ENCODE data around the gene KREMEN2.

KREMEN2 gene

DNA sequence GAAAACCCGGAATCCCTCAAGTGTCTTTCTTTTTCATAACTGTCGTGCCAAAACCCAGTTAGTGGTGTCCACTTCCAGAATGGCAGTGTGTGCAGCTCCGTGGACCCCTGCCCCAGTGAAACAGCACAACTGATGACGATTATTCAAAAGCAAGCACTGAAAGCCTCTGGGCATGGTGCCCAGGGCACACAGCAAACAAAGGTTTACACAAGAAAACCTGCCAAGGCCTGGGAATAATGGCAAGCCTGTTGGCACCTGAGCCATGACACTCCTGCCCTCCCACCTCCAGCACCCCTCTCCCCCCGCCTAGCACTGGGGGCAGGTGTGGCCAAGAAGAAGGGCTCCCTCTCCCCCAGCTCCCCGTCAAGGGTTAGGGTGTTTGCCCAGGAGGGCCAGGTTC is 13.4 kb downstream of the KREMEN2 start:
- DNase-seq = no peak

DNA sequence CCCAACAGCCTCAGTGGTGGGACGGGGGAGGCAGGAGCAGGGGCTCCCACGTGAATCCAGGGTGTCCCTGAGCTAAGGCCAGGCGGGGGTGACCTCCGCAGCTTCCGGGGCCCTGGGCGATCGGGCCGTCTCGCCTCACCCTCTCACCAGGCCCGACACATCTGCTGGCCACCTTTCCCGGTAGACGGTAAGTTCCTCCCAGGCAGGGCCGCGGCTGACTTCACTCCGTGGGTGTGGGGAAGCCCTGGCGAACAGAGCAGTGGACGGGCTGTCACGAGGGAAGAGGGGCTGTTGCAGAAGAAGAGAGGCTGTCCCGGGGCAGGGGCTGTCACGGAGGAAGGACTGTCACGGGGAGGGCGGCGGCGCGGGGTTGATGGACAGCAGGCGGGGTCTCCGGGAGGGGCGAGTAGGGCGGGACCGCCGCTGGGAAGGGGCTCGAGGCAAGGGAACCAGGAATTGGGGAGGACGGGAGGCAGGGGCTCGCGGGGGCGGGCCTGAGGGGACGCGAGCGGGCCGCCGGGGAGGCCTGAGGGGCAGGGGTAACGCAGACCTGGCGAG is 15.7 kb downstream of the KREMEN2 start:
- peak; percentile 21 for DNase-seq

DNA sequence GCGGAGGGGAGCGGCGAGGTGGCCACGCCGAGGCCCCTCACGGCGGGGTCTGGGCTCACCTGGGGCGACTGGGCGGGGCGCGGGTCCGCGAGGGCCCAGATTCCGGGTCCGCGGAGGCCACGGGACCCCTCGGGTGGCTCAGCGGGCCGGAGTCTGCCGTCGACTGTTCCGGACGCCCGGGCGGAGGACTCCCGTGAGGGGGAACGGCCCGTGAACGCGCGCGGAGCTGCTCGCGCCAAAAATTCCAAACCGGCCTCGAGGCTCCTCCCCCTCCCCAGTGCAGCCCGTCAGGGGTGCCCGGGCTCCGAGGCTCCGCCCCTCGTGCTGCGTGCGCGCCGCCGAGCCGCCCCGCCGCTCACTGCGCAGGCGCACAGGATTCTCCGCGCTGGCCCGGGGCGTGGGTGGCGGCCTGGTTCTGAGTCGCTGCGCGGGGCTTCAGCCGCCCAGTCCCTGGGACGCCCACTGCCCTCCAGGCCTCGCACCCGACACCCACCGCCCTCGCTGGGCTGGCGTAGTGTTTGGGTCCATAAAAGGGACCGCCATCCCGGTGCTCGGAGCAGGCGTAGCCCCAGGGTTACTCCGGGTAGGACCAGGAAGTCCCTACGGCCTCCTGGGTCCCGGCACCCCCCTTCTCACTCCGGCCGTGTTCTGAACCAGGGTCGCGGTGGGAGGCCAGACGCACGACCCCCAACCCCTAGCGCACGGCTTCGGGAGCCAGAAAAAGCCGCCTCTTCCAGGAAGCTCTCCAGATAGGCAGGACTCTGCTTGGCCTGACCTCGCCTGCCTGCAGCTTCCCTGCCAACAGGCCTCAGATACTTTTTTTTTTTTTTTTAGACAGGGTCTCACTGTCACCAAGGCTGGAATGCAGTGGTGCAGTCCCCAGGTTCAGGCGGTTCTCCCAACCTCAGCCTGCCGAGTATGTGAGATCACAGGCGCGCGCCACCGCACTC is 16.4 kb downstream of the KREMEN2 start, which contains the start of gene PKMYT1:
Gene PKMYT1, minus strand, starts transcription at position 220 of the 950 bp plus-strand sequence. CDS start 789 bp downstream, outside the sequence.
- DNase-seq = peak; percentile 97

DNA sequence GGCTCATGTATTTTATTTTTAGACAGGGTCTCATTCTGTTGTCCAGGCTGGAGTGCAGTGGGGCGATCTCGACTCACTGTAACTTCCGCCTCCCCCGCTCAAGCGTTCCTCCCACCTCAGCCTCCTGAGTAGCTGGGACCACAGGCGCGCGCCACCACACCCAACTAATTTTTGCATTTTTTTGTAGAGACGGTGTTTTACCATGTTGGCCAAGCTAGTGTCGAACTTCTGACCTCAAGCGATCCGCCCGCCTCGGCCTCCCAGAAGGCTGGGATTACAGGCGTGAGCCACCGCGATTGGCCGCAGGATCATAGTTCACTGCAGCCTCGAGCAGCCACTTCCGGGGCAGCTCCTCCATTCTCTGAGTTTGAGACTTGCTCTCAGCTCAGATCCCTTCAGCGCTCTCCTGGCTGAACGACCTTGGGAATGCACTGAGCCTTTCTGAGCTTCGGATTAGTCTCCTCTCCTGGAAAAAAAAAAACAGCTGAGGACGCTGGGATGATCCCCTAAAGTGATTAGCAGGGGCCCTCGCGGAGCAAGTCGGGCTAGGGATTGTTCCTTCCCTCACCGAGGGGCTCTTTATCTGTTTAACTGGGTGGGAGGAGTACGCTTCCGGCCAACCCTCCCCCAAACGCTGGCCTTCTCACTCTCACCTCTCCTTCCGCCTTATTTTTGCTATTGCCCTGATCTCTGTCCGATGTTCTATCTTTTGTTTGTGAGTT is 17.3 kb downstream of the KREMEN2 start:
- peak; percentile 39 for DNase-seq

DNA sequence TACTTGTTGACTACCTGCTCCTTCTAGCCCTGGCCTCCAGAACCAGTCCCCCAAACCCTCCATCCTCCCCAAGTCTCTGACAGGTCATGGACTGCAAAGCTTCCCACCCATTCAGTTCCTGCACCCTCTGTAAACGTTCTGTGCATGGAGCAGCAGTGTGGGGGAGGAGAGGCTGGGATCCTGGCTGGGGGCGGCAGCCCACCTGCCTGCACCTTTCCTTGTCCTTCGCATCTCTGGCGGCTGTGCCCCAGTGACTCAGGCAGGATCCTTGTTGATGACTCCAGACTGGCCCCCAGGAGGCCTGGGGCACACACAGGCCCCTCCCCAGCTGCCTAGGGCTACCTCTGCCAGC is 17.8 kb downstream of the KREMEN2 start:
- no peak for DNase-seq

DNA sequence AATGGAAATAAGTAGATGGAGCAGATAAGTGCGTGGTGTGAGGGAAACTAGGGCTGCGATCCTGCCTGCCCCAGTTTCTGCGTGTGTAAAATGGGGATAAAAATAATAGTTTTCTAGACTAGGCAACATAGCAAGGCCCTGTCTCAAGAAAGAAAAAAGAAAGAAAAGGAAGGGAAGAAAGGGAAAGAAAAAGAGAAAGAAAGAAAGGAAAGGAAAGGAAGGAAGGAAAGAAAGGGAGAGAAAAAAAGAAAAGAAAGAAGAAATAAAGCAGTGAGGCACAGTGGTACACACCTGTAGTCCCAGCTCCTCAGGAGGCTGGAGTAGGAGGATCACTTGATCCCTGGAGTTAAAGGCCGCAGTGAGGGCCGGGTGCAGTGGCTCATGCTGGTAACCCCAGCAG is 18.3 kb downstream of the KREMEN2 start:
- DNase-seq = no peak

DNA sequence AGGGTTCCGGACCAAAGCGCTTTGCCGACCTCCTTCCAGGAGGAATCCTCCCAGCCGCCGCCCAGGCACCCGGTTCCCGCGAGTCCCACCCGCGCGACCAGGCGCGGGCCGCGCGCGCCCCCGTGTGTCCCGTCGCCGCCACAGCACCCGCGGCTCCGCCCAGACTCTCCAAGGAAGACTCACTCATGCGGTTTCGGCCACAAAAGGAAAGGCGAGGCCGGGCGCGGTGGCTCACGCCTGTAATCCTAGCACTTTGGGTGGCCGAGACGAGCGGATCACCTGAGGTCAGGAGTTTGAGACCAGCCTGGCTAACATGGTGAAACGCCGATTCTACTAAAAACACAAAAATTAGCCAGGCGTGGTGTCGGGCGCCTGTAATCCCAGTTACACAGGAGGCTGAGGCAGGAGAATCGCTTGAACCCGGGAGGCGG is 19.6 kb downstream of the KREMEN2 start:
- DNase-seq = peak; percentile 85

DNA sequence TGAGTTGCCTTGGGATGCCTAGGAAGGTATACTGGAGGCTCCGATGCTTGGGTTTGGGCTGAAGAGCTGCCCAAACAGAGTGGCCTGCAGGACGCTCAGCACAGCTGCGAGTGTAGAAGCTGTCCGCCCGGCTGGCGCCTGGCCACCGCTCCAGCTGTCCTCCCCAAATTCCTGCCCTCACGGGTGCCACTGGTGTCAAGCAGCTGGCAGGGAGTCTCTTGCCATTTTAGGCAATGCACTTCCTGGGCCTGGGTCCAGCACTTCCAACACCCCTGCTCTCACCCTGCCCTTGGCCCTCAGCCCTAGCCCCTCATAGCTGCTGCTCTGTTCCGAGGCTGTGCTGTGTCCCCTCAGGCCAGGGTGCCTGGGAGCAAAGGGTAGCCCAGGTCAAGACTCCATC is 21.4 kb downstream of the KREMEN2 start:
- DNase-seq = no peak

DNA sequence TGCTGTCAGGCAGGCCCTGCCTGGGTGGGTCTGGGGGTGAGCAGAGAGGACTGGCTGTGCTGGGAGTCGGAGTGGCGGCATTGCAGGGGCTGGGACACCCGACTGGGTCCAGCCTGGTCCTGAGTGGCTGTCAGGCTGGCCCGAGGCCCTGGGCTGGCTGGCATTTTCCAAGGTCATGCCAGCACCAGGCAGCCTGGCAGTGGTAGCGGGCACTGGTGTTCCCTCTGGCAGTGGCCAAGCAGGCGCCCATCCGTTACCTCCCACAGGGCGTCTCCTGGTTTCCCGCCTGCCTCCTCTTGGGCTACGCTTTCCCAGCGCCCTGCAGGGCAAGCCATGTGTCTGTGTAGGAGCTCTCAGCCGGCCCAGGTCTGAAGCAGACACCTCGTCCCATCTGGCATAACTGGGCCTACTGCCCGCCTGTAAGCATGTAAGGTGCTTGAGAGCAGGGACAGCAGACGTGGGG is 21.8 kb downstream of the KREMEN2 start:
- DNase-seq = no peak

DNA sequence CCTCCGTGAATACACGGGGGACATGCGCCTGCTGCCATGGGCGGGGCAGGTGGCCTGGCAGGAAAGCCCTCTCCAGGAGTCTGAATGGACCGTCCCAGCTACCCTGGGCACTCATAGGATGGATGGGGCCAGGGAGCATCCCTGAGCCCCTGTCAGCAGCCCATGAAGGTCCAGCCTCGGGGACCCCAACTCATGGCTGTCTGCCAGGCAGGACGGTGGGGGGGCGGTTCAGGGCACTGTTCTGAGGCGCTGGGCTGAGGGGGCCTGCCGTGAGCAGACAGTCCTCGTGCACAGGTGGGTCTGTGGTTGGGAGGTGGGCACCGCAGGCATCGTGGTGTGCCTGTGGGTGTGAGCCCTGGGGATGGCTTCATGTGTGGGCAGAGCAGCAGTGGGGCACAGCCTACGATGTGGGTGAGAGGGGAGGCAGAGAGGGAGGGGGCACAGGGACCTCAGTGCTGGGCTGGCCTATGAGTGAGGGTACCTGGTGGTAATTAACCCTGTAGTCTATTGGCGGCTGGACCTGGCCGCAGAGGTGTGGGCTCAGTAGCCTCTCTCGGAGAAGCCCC is 22.6 kb downstream of the KREMEN2 start:
- DNase-seq = no peak

DNA sequence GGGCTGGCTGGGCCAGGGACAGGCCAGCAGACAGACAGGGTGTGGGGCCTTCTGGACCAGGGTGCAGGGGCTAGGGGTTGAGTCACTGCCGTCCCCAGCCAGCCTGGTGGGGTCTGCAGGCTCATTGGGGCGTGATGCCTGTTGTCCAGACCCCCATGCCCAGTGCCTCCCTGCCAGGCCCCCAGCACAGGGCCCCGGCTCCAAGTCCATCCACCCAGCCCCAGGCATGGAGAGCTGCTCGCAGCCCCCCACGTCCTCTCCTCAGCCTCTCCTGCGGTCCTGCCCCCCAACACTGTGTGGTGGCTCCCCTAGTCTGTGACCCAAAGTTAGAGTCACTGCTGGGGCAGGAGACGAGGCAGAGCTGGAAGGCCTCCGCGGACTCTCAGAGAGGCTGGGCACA is 23.2 kb downstream of the KREMEN2 start:
- no peak for DNase-seq

DNA sequence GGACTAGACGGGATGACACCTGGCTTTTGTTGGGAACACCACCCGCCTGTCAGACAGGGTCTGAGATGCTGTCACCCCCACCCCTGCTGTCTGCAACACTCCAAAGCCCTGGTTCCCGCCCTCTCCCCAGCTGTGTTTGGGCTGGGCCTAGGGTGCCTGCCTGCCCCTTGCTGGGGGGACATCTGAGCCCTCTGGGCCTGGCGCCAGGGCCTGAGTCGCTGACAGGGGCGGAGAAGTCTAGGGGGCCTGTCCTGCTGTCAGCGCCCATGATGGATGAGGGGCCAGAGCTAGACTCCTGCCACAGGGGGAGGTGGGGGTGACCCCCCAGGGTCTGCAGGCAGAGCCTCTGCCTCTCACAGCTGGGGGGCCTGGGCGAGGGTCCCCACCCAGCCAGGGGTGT is 23.8 kb downstream of the KREMEN2 start:
- no peak for DNase-seq

DNA sequence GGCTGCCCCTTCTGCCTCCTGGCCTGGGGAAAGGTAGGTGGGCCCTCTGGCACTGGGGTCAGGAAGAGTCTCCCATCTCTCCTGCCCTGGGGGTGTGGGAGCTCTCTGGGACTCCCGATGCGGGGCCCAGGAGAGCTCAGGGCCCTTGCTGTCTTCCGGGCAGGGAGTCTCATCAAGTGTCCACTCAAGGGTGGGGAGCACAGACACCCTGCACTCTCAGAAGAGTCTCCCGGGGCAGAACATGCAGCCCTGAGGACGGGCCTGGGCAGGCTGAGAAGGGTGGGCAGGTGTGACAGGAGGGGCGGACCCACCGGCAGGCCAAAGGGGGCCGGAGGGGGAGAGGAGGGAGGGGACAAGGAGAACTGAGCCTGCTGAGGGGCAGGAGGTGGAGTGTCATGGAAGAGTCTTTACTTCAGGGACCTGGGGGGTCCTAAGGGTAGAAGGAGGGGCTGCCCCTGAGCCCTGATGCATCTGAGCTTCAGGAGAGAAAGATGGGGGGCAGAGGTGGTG is 24.6 kb downstream of the KREMEN2 start:
- no peak for DNase-seq

DNA sequence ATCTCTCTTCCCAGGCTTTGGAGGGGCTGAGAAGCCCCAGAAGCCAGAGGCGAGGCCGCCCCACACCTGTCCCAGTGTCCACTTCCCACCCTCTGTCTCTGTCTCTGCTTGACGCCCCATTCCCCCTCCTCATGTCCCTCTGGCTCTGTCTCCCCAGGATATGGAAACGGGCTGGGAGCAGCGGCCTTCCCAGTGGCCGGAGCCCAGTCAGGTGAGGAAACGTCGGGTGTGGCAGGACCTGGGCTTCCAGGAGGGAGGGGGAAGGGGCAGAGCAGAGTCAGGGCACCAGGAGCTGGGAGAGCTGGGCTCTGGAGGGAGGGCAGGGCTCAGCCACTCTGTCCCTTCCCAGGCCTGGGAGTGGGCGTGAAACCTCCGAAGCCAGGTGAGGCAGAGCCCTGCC is 26.8 kb downstream of the KREMEN2 start:
- no peak for DNase-seq

DNA sequence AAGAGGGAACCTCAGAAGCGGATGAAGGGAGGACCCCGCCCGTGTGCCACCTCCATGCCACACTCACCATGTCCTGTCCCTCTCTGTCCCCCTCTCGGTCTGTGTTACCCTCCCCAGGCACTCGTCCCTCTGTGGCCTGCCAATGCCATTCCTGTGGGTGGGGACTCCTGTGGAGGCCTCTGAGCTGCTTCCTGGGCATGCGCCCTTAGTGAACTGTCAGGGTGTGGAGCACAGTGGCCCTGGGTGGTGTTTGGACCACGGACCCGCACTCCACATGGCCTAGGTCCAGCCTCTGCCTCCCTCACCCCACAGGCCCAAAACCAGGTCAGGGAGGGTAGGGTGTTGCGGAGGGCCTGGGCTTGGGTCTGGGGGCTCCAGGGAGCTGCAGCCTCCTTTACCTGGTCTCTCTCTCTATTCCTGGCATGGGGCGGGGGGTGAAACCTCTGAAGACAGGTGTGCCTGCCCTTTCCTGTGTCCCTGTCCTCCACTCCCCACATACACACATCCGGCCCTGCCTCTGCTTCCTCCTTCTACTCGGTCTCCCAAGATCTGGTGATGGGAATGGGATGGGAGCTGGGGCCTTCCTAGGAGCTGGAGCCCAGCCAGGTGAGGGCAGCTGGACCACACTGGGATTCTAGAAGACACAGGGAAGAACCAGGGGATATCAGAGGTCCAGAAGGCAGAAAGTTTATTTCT is 27.6 kb downstream of the KREMEN2 start:
- no peak for DNase-seq

DNA sequence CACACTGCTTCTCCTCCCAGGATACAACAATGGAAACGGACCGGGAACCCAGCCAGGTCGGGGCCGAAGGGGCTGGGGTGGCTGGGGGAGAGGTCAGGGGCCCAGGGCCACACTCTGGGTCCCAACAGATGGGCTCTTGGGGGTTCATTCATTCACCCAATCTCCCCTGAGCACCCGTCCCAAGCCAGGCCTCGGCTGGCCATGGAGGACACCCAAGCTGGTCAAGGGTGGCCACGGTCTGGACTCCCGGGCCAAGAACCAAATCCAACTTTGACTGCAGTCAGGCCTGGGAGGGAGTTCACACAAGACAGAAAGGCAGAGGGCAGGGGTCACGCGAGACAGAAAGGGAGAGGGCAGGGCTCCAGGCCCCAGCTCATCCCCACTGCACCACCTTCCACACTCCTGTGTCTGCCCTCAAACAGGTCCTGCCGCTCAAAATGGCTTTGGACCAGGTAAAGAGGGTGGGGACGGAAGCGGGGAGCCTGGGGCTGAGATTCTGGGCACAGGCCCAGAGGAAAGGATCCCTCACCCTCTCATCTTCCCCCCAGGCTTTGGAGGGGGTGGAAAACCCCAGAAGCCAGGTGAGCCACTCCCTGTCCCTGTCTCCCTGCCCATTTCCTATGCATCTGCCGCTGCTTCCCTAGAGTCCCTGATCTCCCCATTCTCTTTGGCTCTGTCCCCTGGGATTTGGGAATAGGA is 28.5 kb downstream of the KREMEN2 start:
- no peak for DNase-seq

DNA sequence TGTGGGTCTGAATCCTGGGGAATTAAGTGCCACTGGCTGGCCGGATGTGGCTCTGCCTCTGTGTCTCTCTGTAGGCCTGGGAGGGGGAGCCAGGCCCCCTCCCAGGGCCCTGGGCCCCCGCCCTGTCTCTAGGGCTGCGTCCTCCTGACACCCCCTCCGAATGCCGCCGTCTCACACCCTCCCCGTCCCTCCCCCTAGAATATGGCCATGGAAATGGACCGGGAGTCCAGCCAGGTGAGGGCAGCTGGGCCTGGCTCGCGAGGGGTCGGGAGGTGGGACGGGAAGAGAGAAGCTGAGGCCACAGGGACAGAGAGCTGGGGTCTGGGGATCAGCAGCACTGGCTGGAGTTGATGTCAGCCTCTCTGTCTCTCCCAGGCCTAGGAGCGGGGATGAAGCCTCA is 32.2 kb downstream of the KREMEN2 start:
- DNase-seq = no peak

DNA sequence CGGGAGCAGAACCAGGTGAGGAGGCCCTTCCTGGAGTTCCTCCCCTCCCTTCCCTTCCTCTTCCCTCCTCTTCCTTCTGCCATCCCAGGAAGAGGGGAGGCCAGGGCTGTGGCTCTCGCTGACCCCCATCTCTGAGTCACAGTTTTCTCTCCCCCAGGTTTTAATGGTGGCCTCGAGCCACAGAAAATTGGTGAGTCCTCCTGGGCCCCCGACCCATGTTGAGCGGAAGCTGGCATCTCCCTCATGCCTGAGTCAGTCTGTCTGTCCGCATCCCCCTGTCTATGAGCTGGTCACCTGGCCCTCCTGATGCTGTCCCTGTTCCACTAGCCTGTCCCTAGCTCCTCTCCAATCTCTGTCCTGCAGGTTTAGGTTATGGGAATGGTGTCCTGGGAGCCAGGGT is 35.9 kb downstream of the KREMEN2 start:
- no peak for DNase-seq

DNA sequence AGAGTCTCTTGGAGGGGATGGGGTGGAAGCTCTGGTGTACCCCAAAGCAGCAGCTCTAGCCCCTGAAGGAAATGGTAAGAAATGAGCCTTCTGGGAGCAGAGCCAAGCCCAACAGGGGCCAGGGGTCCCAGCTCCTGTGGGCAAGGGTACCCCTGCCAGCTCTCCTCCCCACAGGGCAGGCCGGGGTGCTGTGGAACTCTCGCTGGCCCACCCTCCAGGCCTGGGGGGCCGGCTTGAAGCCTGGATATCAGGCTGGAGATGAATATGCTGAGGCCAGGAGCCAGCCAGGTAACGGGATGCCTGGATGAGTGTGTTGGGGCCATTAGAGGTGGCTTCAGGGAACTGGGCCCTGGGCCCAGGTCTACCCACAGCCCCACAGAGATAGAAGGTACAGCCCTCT is 36.5 kb downstream of the KREMEN2 start:
- no peak for DNase-seq

DNA sequence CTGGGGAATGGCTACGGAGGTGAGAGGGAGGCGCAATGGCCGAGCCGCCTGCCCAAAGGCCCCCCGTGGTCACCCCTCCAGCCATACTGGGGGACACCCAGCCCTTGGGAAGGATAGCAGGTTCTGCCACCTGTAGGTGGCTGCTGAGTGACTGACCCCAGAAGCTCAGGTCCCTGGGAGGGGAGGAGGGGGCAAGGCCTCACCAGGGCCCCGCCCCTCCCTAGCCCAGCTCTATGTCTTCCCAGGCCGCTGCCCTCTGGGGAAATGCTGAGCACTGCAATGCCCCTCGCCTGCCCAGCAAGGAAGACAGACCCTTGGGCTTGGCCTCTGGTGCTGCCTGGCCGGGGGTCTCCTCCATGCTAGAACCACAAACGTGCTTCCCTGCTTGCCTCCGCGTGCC is 37.2 kb downstream of the KREMEN2 start:
- DNase-seq = no peak

DNA sequence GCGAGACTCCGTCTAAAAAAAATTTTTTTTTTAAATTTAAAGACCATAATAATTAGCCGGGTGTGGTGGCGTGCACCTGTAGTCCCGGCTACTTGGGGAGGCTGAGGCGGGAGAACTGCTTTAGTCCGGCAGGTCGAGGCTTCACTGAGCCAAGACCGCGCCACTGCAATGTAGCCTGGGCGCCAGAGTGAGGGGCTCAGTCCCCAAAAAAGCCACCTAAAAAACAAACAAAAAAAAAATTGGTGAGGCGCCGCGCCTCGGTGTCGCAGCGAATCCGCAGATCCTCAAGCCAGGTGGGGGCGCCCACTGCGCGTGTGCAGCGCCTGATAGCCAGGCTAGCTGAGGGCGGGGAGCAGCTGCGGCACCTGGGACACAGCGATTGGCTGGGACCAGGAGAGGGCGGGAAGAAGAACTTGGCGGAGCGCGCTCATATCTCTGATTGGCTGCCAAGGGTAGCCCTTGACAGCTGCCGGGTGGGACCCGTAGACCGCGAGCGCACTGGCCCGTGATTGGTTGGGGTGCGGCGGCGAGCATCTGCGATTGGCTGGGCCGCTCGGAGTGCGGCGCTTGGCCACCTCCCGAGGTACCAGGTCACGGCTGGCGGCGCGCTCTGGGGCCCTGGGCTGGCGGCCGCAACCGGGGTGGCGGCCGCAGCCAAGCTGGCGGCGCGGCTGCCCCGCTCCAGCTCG is 39.7 kb downstream of the KREMEN2 start:
- peak; percentile 83 for DNase-seq

Measured in right kidney (tissue), 1 donor.